PC-9 (cell line): ENCODE results near the gene MRPL34. TPM values are rescaled to one million over a fixed set of nuclear protein-coding genes. Genes with fewer than 3 reads are reported as not detected.

Experiments
- Bru-seq: library from RNA; stranded (reverse); fragments of 400-500 nt; gene quantifications from one replicate; lab custom pipeline; 2021; lab: Mats Ljungman, UMichigan
- BruChase-seq, 2 experiments: library from RNA; stranded (reverse); fragments of 400-500 nt; gene quantifications; one replicate each; lab custom pipeline; 2021; lab: Mats Ljungman, UMichigan
- BruUV-seq: library from RNA; stranded (reverse); fragments of 400-500 nt; replicated peaks from 2 replicates; lab custom pipeline; 2021; lab: Mats Ljungman, UMichigan
- CTCF ChIA-PET: fragments of 300-600 bp; sonication (Branson Sonifier 250); formaldehyde crosslinking; loops from one replicate; lab custom pipeline; 2022; ENCODE audit warnings: antibody characterized with exemption; lab: Charles Lee
- POLR2A ChIA-PET: fragments of 300-600 bp; sonication (Branson Sonifier 250); formaldehyde crosslinking; loops from one replicate; lab custom pipeline; 2022; ENCODE audit warnings: antibody characterized with exemption; ENCODE audit not compliant: unreplicated experiment; lab: Charles Lee
- DNase-seq, 2 experiments: peaks; one replicate each; pipeline versions ENCODE4 v3.0.0 to v3.0.0-alpha.2; 2015 to 2022; ENCODE audit warnings: mixed read lengths in 1 of 2
- H2AFZ ChIP-seq: fragments of 200-600 bp; sonication (generic); 2 replicates; pipeline ENCODE4 v1.8.1; 2017; ENCODE audit warnings: antibody characterized with exemption
- H3F3A ChIP-seq: fragments of 200-600 bp; sonication (generic); 2 replicates; pipeline ENCODE4 v1.8.1; 2017; ENCODE audit warnings: antibody characterized with exemption, mild to moderate bottlenecking, low read depth; ENCODE audit not compliant: insufficient read depth
- H3K27ac ChIP-seq: fragments of 200-600 bp; sonication (generic); 2 replicates; pipeline ENCODE4 v1.6.1; 2016; ENCODE audit warnings: mixed run types
- H3K27me3 ChIP-seq: fragments of 200-600 bp; sonication (generic); 2 replicates; pipeline ENCODE4 v1.6.1; 2016; ENCODE audit warnings: low read depth, mixed run types; ENCODE audit not compliant: insufficient read depth
- H3K36me3 ChIP-seq: fragments of 200-600 bp; sonication (generic); 2 replicates; pipeline ENCODE4 v1.6.1; 2016; ENCODE audit warnings: low read depth, mixed run types
- H3K4me1 ChIP-seq: fragments of 200-600 bp; sonication (generic); replicated peaks from 2 replicates; pipeline ENCODE4 v1.6.1; 2016; ENCODE audit warnings: mixed run types; ENCODE audit not compliant: insufficient read depth
- H3K4me2 ChIP-seq: fragments of 200-600 bp; sonication (generic); 2 replicates; pipeline ENCODE4 v1.6.1; 2017; ENCODE audit warnings: mixed run types
- H3K4me3 ChIP-seq: fragments of 200-600 bp; sonication (generic); 2 replicates; pipeline ENCODE4 v1.6.1; 2016; ENCODE audit warnings: mixed run types
- H3K79me2 ChIP-seq: fragments of 200-600 bp; sonication (generic); 2 replicates; pipeline ENCODE4 v1.6.1; 2017; ENCODE audit warnings: low read depth, mixed run types
- H3K9me2 ChIP-seq: fragments of 200-600 bp; sonication (generic); 2 replicates; pipeline ENCODE4 v1.8.1; 2017; ENCODE audit warnings: mild to moderate bottlenecking; ENCODE audit not compliant: insufficient read depth
- H3K9me3 ChIP-seq: fragments of 200-600 bp; sonication (generic); 2 replicates; pipeline ENCODE4 v1.8.1; 2016; ENCODE audit warnings: low read depth; ENCODE audit not compliant: insufficient read depth
- H4K20me1 ChIP-seq: fragments of 200-600 bp; sonication (generic); 2 replicates; pipeline ENCODE4 v1.8.1; 2017; ENCODE audit not compliant: insufficient read depth
- EZH2 ChIP-seq: fragments of 200-600 bp; sonication (generic); IDR thresholded peaks from 2 replicates; pipeline ENCODE4 v1.8.0; 2017; ENCODE audit warnings: antibody characterized with exemption, low read depth
- intact Hi-C: fragments of 100-400 bp; cut with micrococcal nuclease; formaldehyde crosslinking; loops from one replicate; pipeline ENCODE4 v1.10.0; 2022; ENCODE audit not compliant: unreplicated experiment
- long read RNA-seq: library from polyadenylated mRNA; stranded (forward); transcript quantifications from one replicate; pipeline ENCODE4 v2.0.0, GENCODE V29; 2022
- total RNA-seq: library from RNA; stranded (reverse); gene quantifications from 2 replicates; pipeline ENCODE4 v1.2.3, GENCODE V29; 2021
- TF ChIP-seq, protein P1 (sequence below): fragments of 200-600 bp; sonication (generic); conservative IDR thresholded peaks from 2 replicates; pipeline ENCODE4 v1.6.1; 2017; ENCODE audit warnings: mixed run types, antibody characterized with exemption, mild to moderate bottlenecking, moderate library complexity

Gene MRPL34
- total RNA-seq (64.8 and 70.8 TPM in 2 replicates), Bru-seq, nascent RNA (percentile 42 among the genes with signal in this experiment), BruChase-seq, experiment 1, labeled RNA remaining after a 2-hour chase (percentile 50 among the genes with signal in this experiment), BruChase-seq, experiment 2, labeled RNA remaining after a 6-hour chase (percentile 73 among the genes with signal in this experiment)
- long read RNA-seq, transcript MRPL34-201 (2 exons, 968 nt) = major isoform, 86 of 98 reads
- long read RNA-seq, partial matches to known transcripts = 0 of 98 reads
- long read RNA-seq, other reads (novel, unspliced or antisense) = 10 of 98 reads

DNA sequence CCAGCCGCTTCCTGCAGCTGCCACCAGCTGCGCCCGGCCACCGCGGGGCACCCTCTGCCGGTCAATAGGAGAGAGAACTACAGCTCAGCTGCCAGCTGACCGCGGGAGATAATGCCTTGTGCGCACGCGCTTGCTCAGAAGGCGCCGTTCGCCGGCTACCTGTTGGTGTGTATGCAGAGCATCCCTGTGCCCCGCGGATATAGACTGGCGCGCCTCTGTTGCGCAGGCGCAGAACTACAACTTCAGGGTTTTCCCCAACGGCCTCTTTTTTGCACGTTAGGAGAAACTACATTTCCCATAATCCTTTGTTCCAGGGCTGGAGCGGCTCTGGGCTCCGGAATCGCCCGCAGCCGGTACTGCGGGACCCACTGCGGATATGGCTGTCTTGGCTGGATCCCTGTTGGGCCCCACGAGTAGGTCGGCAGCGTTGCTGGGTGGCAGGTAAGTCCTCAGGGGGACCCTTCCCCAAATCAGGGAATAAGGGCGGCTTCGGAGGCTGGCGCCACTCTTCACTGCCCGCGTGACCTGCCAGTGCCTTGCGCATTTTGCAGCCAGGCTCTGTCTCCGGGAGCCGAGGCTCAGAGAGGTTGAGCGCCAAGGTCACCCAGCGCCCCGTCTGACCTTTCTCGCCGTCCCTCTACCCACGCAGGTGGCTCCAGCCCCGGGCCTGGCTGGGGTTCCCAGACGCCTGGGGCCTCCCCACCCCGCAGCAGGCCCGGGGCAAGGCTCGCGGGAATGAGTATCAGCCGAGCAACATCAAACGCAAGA lies at the start of gene MRPL34:
MRPL34 (plus strand) TSS at position 356 of the 768 bp plus-strand sequence; CDS start at position 377, 21 bp downstream.
- H4K20me1 ChIP-seq = no peaks in the 10 kb centered on the region
- H3K4me3 ChIP-seq = peak within 1 kb of the TSS; percentile 78
- no peaks in the 10 kb centered on the region for H3K36me3 ChIP-seq
- peaks cover 50% of the 10 kb centered on the region for H3K79me2 ChIP-seq
- intact Hi-C loops = loop anchor here (1.0 to 10.0 kb wide), 4 partner anchors 21 to 627 kb away; partner anchors contain the start of genes CCDC124 and NWD1
- ChIA-PET POLR2A (interaction anchor here (0.6 to 0.7 kb wide), 2 partner anchors 484 to 545 kb away, joined by 17 to 29 read pairs; no protein-coding TSS in a partner anchor), CTCF (interaction anchor here (0.6 to 1.2 kb wide), 4 partner anchors 13 to 550 kb away, joined by 3 to 4 read pairs (median 3); no protein-coding TSS in a partner anchor)
- peaks cover 23% of the 10 kb centered on the region for H3F3A ChIP-seq
- TF ChIP-seq, protein P1, sequence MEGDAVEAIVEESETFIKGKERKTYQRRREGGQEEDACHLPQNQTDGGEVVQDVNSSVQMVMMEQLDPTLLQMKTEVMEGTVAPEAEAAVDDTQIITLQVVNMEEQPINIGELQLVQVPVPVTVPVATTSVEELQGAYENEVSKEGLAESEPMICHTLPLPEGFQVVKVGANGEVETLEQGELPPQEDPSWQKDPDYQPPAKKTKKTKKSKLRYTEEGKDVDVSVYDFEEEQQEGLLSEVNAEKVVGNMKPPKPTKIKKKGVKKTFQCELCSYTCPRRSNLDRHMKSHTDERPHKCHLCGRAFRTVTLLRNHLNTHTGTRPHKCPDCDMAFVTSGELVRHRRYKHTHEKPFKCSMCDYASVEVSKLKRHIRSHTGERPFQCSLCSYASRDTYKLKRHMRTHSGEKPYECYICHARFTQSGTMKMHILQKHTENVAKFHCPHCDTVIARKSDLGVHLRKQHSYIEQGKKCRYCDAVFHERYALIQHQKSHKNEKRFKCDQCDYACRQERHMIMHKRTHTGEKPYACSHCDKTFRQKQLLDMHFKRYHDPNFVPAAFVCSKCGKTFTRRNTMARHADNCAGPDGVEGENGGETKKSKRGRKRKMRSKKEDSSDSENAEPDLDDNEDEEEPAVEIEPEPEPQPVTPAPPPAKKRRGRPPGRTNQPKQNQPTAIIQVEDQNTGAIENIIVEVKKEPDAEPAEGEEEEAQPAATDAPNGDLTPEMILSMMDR = peak; percentile 78
- TF ChIP-seq EZH2 = no peak
- H2AFZ ChIP-seq = peak within 1 kb of the TSS; percentile 95
- no peaks in the 10 kb centered on the region for H3K9me2 ChIP-seq
- H3K4me1 ChIP-seq = peaks cover 45% of the 10 kb centered on the region
- H3K4me2 ChIP-seq = peak within 1 kb of the TSS; percentile 85
- H3K9me3 ChIP-seq = no peaks in the 10 kb centered on the region
- no peaks in the 10 kb centered on the region for H3K27me3 ChIP-seq
- peak within 1 kb of the TSS; percentile 30; the same call in 1 of the 2 replicates for H3K27ac ChIP-seq
- peak; percentile 99 to 100 for DNase-seq
- no TSS peak for BruUV-seq

DNA sequence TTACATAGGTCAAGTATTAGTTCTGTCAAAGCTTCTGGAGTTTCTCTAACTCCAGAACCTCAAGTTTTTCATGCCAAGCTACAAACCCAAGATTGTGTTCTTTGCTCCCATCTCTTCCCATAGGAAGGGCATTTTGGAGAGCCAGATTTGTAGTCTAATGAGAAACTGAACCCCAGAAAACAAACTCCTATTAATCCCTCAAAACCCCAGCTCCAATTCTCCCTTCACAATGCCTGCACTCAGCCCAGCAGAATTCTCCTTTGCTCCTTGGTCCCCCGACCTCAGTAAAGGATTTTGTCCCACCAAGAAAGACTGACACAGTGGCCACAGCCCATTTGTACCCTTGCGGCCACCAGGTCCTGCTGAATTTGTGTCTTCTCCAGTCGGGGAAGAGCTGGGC lies 49.5 kb upstream of the MRPL34 start:
- BruUV-seq = no TSS peak
- Histone ChIP-seq H4K20me1 (no peaks in the 10 kb centered on the region), H3K4me3 (no peak overlapping the region), H3K36me3 (no peaks in the 10 kb centered on the region), H3K4me2 (no peak overlapping the region; the same call in 1 of the 2 replicates), H3K27ac (no peak overlapping the region), H3K4me1 (peaks cover 19% of the 10 kb centered on the region), H3K9me2 (no peaks in the 10 kb centered on the region), H3K79me2 (no peaks in the 10 kb centered on the region), H2AFZ (no peak overlapping the region), H3K27me3 (no peaks in the 10 kb centered on the region), H3K9me3 (no peaks in the 10 kb centered on the region), H3F3A (peaks cover 22% of the 10 kb centered on the region)
- POLR2A ChIA-PET = no interaction called here
- CTCF ChIA-PET = no interaction called here
- DNase-seq = peak in 1 of 2 experiments; percentile 29
- TF ChIP-seq EZH2 = no peak
- TF ChIP-seq, protein P1 = no peak
- intact Hi-C loops = no loop called here

DNA sequence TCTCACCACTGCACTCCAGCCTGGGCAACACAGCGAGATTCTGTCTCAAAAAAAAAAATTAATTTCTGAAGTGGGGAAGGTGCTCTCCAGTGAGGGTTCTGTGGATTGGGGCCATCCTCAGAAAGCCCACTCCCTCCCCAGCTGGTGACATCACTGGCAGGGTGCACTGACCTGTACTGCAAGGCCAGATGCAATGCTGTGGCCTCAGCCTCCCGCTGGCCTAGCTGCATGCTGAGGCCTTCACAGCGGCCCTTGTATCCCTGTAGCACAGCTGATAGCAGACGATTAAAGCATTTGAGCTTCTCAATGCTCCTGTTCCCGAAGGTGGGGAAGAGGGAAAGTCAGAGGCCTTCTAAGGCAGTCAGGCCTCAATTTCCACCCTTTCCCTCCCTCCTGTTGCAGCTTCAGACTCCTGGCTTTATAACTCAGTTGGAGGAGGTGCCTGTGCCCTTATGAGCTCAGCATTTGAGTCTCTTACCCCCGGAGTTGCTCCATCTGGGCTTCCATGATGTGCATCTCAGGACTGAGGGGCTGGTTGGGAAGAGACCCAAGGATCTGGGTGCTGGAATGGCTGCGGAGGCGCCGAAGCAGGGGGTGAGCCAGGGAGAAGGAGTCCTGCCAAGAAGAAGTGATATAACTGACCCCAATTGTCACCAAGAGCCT lies 46.4 kb upstream of the MRPL34 start:
- Histone ChIP-seq H3K36me3 (no peaks in the 10 kb centered on the region), H3K27ac (no peak overlapping the region), H4K20me1 (no peaks in the 10 kb centered on the region), H3K27me3 (no peaks in the 10 kb centered on the region), H3K4me3 (no peak overlapping the region), H3K9me3 (no peaks in the 10 kb centered on the region), H2AFZ (no peak overlapping the region), H3K9me2 (no peaks in the 10 kb centered on the region), H3K4me2 (no peak overlapping the region), H3K4me1 (peaks cover 19% of the 10 kb centered on the region), H3K79me2 (no peaks in the 10 kb centered on the region), H3F3A (peaks cover 20% of the 10 kb centered on the region)
- ChIA-PET CTCF (interaction anchor here (0.6 kb wide), 3 partner anchors 22 to 193 kb away, joined by 3 to 8 read pairs (median 4); no protein-coding TSS in a partner anchor), POLR2A (no interaction called here)
- DNase-seq = no peak
- TF ChIP-seq, protein P1 = no peak
- TF ChIP-seq EZH2 = no peak
- no TSS peak for BruUV-seq
- intact Hi-C loops = no loop called here
